ENCODE measurements around the gene ZSWIM5. TPM values are rescaled to one million over a fixed set of nuclear protein-coding genes. Genes with fewer than 3 reads are reported as not detected.

The ZSWIM5 gene
- total and polyA plus RNA-seq, 2 of the 8 experiments (the other 6 are each of a cell fraction or from before 2014, with no cell fraction given): 2.5 to 3.9 TPM

DNA sequence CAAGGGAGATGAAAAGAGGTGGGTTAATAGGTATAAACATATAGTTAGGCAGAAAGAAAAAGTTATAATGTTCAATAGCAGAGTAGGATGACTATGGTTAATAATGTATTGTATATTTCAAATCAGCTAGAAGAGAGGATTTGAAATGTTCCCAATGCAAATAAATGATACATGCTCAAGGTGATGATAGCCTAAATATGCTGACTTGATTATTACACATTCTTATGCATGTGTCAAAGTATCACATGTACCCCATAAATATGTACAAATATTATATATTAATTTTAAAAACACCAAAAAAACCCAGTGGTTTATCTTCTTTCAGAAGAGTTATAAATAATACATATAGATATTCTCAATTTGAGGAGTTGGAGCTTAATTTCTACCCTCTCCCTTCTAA, 38.3 kb upstream of the ZSWIM5 start (continued):
- TF ChIP-seq, protein P1, sequence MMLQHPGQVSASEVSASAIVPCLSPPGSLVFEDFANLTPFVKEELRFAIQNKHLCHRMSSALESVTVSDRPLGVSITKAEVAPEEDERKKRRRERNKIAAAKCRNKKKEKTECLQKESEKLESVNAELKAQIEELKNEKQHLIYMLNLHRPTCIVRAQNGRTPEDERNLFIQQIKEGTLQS (IDR thresholded peaks at IDR 0.05; ENCODE audit: insufficient read depth, low read depth, low read length): no peak
- no peak for TF ChIP-seq PHF8 (conservative IDR thresholded peaks at IDR 0.05; ENCODE audit: low read depth, low read length)
- no peak for TF ChIP-seq TAF1 (IDR thresholded peaks at IDR 0.05; ENCODE audit: low read depth, low read length)
